OCI-LY1 (cell line): ENCODE results near the gene KLHL15.

ENCODE experiments used
- H2AFZ ChIP-seq: fragments of 200-600 bp; sonication (generic), shearing (Covaris generic); 2 replicates; pipeline ENCODE4 v1.6.0; 2014; ENCODE audit warnings: antibody characterized with exemption, mild to moderate bottlenecking, low read length
- H3F3A ChIP-seq: fragments of 200-600 bp; sonication (generic), shearing (Covaris generic); 2 replicates; pipeline ENCODE4 v1.6.0; 2014; ENCODE audit warnings: mild to moderate bottlenecking, antibody characterized with exemption, low read length, moderate library complexity; ENCODE audit not compliant: insufficient read depth
- H3K27ac ChIP-seq: fragments of 200-600 bp; sonication (generic); 2 replicates; pipeline ENCODE4 v1.5.1; 2014; ENCODE audit warnings: low read length, mixed run types, mild to moderate bottlenecking, low read depth; ENCODE audit not compliant: poor library complexity, severe bottlenecking
- H3K27me3 ChIP-seq: fragments of 200-600 bp; sonication (generic); 2 replicates; pipeline ENCODE4 v1.6.0; 2014; ENCODE audit warnings: antibody characterized with exemption, mild to moderate bottlenecking, low read length, moderate library complexity; ENCODE audit not compliant: insufficient read depth
- H3K36me3 ChIP-seq: fragments of 200-600 bp; sonication (generic); 2 replicates; pipeline ENCODE4 v1.6.1; 2014; ENCODE audit warnings: mild to moderate bottlenecking, antibody characterized with exemption, low read length, moderate library complexity, mixed read lengths; ENCODE audit not compliant: insufficient read depth
- H3K4me1 ChIP-seq: fragments of 200-600 bp; sonication (generic); 2 replicates; pipeline ENCODE4 v1.5.1; 2014; ENCODE audit warnings: mild to moderate bottlenecking, low read length, moderate library complexity; ENCODE audit not compliant: insufficient read depth, severe bottlenecking
- H3K4me2 ChIP-seq: fragments of 200-600 bp; sonication (generic), shearing (Covaris generic); 2 replicates; pipeline ENCODE4 v1.6.1; 2014; ENCODE audit warnings: low read length
- H3K4me3 ChIP-seq: fragments of 200-600 bp; sonication (generic); 2 replicates; pipeline ENCODE4 v1.5.1; 2014; ENCODE audit warnings: low read length, low read depth, mild to moderate bottlenecking, mixed read lengths; ENCODE audit not compliant: poor library complexity, severe bottlenecking
- H3K79me2 ChIP-seq: fragments of 200-600 bp; shearing (Covaris generic); 2 replicates; pipeline ENCODE4 v1.6.1; 2016; ENCODE audit warnings: mixed run types, low read length, mixed read lengths; ENCODE audit not compliant: insufficient read depth
- H3K9ac ChIP-seq: fragments of 200-600 bp; sonication (generic), shearing (Covaris generic); 2 replicates; pipeline ENCODE4 v1.6.1; 2014; ENCODE audit warnings: mild to moderate bottlenecking, low read length, mixed read lengths
- H3K9me2 ChIP-seq: fragments of 200-600 bp; sonication (generic), shearing (Covaris generic); 2 replicates; pipeline ENCODE4 v1.6.1; 2014; ENCODE audit warnings: low read depth, mild to moderate bottlenecking, low read length, mixed read lengths
- H3K9me3 ChIP-seq: fragments of 200-600 bp; shearing (Covaris generic); 2 replicates; pipeline ENCODE4 v1.6.1; 2014; ENCODE audit warnings: low read length, mixed read lengths
- H4K20me1 ChIP-seq: fragments of 200-600 bp; sonication (generic), shearing (Covaris generic); 2 replicates; pipeline ENCODE4 v1.6.0; 2016; ENCODE audit warnings: mild to moderate bottlenecking, low read length; ENCODE audit not compliant: insufficient read depth
- EZH2 ChIP-seq: fragments of 200-600 bp; sonication (generic), shearing (Covaris generic); IDR thresholded peaks from 2 replicates; pipeline ENCODE4 v1.8.0; 2017; ENCODE audit warnings: borderline replicate concordance, mixed run types, mild to moderate bottlenecking, antibody characterized with exemption, low read length, moderate library complexity, mixed read lengths
- TF ChIP-seq, protein P1 (sequence below): fragments of 200-600 bp; sonication (generic), shearing (Covaris generic); IDR thresholded peaks from 2 replicates; pipeline ENCODE4 v1.5.1; 2017; ENCODE audit warnings: mild to moderate bottlenecking, antibody characterized with exemption, low read length, moderate library complexity, mixed read lengths

KLHL15 gene

DNA sequence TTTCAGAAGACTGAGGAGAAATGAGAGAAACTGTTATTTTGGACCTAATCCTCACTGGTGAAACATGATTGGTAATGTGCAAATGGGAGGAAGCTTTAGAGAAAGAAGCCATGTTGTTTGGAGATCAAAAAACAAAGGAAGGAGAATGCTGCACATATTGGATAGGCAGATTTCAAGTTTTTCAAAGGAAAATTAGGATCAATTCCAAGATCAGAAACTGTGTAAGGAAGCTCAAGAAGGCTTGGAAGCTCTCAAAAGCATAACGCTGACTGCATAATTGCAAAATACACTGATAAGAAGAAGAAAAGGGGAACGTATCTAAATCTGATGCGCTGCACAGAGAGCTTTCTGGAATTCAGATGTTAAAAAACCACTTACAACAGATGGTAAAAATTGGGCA lies 34.6 kb downstream of the KLHL15 start:
- Histone ChIP-seq H3K4me3 (no peak overlapping the region), H3K27ac (no peak overlapping the region), H3K9me3 (no peaks in the 10 kb centered on the region), H3K4me2 (no peak overlapping the region), H3K4me1 (no peaks in the 10 kb centered on the region), H3K9me2 (no peaks in the 10 kb centered on the region), H4K20me1 (no peaks in the 10 kb centered on the region), H2AFZ (no peak overlapping the region), H3K27me3 (no peaks in the 10 kb centered on the region), H3K36me3 (peaks cover 24% of the 10 kb centered on the region), H3K9ac (no peak overlapping the region), H3K79me2 (no peaks in the 10 kb centered on the region), H3F3A (no peaks in the 10 kb centered on the region)
- no peak for TF ChIP-seq EZH2
- TF ChIP-seq, protein P1, sequence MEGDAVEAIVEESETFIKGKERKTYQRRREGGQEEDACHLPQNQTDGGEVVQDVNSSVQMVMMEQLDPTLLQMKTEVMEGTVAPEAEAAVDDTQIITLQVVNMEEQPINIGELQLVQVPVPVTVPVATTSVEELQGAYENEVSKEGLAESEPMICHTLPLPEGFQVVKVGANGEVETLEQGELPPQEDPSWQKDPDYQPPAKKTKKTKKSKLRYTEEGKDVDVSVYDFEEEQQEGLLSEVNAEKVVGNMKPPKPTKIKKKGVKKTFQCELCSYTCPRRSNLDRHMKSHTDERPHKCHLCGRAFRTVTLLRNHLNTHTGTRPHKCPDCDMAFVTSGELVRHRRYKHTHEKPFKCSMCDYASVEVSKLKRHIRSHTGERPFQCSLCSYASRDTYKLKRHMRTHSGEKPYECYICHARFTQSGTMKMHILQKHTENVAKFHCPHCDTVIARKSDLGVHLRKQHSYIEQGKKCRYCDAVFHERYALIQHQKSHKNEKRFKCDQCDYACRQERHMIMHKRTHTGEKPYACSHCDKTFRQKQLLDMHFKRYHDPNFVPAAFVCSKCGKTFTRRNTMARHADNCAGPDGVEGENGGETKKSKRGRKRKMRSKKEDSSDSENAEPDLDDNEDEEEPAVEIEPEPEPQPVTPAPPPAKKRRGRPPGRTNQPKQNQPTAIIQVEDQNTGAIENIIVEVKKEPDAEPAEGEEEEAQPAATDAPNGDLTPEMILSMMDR: no peak

DNA sequence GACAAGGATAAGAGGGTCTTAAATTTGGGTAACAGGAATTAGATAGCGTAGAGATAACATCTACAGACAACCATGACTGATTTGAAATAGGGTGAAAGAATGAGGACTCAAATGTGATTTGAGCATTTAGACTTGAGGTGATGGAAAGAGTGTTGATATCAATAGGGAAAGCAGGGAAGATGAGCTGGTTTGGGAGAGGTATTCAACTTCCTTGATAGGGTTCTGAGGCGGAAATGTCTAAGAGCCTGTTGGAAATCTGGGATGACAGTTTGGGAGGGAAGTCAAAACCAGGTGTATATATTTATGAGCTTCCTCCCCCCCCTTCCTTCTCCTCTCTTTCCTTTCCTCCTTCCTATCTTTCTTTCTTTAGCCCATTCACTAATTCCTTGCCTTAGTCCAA lies 36.5 kb downstream of the KLHL15 start:
- no peaks in the 10 kb centered on the region for H3K9me2 ChIP-seq
- peaks cover 37% of the 10 kb centered on the region for H3K36me3 ChIP-seq
- no peaks in the 10 kb centered on the region for H3K9me3 ChIP-seq
- no peak overlapping the region for H3K27ac ChIP-seq
- no peaks in the 10 kb centered on the region for H3F3A ChIP-seq
- H3K9ac ChIP-seq: no peak overlapping the region
- TF ChIP-seq, protein P1: no peak
- no peak for TF ChIP-seq EZH2
- no peaks in the 10 kb centered on the region for H3K27me3 ChIP-seq
- H2AFZ ChIP-seq: no peak overlapping the region
- no peaks in the 10 kb centered on the region for H3K79me2 ChIP-seq
- no peaks in the 10 kb centered on the region for H4K20me1 ChIP-seq
- H3K4me2 ChIP-seq: no peak overlapping the region
- no peak overlapping the region for H3K4me3 ChIP-seq
- no peaks in the 10 kb centered on the region for H3K4me1 ChIP-seq

DNA sequence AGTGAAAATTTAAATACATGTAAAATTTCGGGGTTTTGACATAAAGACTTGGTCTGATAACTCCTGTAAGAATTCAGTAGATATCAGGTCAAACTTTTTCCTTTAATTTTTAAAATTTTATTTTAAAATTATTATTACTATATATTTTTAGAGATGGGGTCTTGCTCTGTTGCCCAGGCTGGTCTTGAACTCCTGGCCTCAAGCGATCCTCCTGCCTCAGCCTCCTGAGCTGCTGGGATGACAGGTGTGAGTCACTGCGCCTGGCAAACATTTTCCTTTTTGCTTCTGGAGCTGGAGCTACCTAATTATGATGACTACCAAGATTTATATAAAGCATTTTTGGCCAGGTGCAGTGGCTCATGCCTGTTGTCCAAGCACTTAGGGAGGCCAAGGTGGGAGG lies 37.3 kb downstream of the KLHL15 start:
- H3K27ac ChIP-seq: no peak overlapping the region
- H3K27me3 ChIP-seq: no peaks in the 10 kb centered on the region
- TF ChIP-seq, protein P1: no peak
- H3K9me2 ChIP-seq: no peaks in the 10 kb centered on the region
- H3K79me2 ChIP-seq: no peaks in the 10 kb centered on the region
- no peaks in the 10 kb centered on the region for H4K20me1 ChIP-seq
- H3K36me3 ChIP-seq: peaks cover 37% of the 10 kb centered on the region
- H3K4me1 ChIP-seq: no peaks in the 10 kb centered on the region
- no peaks in the 10 kb centered on the region for H3K9me3 ChIP-seq
- H3K4me3 ChIP-seq: no peak overlapping the region
- no peak overlapping the region for H2AFZ ChIP-seq
- H3K9ac ChIP-seq: no peak overlapping the region
- H3F3A ChIP-seq: no peaks in the 10 kb centered on the region
- H3K4me2 ChIP-seq: no peak overlapping the region
